ENCODE results near the gene INKA2.

INKA2 gene

GRCh38 chr1:111779546-111779945 is 40.4 kb upstream of the INKA2 start:
- H3F3A ChIP-seq (ENCODE audit: low read depth), result no peaks in the 10 kb centered on the region
- no peaks in the 10 kb centered on the region for H4K20me1 ChIP-seq (ENCODE audit: insufficient read depth, low read length, poor library complexity, severe bottlenecking)
- H3K4me1 ChIP-seq (ENCODE audit: insufficient read depth, low read length, poor library complexity, severe bottlenecking), result no peaks in the 10 kb centered on the region
- no peaks in the 10 kb centered on the region for H3K79me2 ChIP-seq (ENCODE audit: insufficient read depth, low read length)
- H3K9me2 ChIP-seq (replicated peaks; ENCODE audit: low read depth, low read length), result no peaks in the 10 kb centered on the region
- no peak overlapping the region for H3K4me2 ChIP-seq (ENCODE audit: low read depth, low read length, poor library complexity, severe bottlenecking)
- no peak overlapping the region for H3K4me3 ChIP-seq (ENCODE audit: low read length, poor library complexity, severe bottlenecking)
- H2AFZ ChIP-seq (ENCODE audit: low read length), result no peak overlapping the region
- no peaks in the 10 kb centered on the region for H3K9me3 ChIP-seq (ENCODE audit: insufficient read depth, low read depth, low read length)
- no peaks in the 10 kb centered on the region for H3K27me3 ChIP-seq (ENCODE audit: insufficient read depth, low read length, poor library complexity, severe bottlenecking)
- H3K36me3 ChIP-seq (ENCODE audit: insufficient read depth, low read length), result no peaks in the 10 kb centered on the region
- H3K9ac ChIP-seq (ENCODE audit: low read depth, low read length, poor library complexity, severe bottlenecking), result no peak overlapping the region
- TF ChIP-seq EZH2phosphoT487 (IDR thresholded peaks at IDR 0.05; ENCODE audit: borderline replicate concordance) (no peak), CTCF (conservative IDR thresholded peaks at IDR 0.05; ENCODE audit: low read length) (no peak)

DNA sequence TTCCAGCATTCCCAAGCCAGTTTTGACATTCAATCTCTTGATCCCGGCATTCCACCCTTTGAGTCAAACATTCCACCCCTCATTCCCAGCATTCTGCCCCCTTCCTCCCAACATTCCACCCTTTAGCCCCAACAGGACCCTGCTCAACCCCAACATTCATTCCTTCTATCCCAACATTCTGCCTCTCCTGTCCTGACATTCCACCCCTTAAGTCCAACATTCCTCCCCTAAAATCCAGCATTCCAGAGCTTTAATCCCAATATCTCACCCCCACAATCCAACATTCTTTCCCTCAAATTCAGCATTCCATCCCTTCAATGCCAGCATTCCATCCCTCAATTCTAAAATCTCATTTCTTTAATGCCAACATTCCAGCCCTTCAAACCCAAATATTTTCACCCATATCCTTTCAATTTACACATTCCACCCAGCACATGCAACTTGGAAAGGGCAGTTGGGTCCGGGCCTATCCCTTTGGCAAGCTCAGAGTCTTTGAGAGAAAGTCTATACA is 39.4 kb upstream of the INKA2 start:
- Histone ChIP-seq H3K9me3 (ENCODE audit: insufficient read depth, low read depth, low read length) (no peaks in the 10 kb centered on the region), H3K9me2 (replicated peaks; ENCODE audit: low read depth, low read length) (no peaks in the 10 kb centered on the region), H4K20me1 (ENCODE audit: insufficient read depth, low read length, poor library complexity, severe bottlenecking) (no peaks in the 10 kb centered on the region), H3F3A (ENCODE audit: low read depth) (no peaks in the 10 kb centered on the region), H2AFZ (ENCODE audit: low read length) (no peak overlapping the region), H3K9ac (ENCODE audit: low read depth, low read length, poor library complexity, severe bottlenecking) (no peak overlapping the region), H3K79me2 (ENCODE audit: insufficient read depth, low read length) (no peaks in the 10 kb centered on the region), H3K27me3 (ENCODE audit: insufficient read depth, low read length, poor library complexity, severe bottlenecking) (no peaks in the 10 kb centered on the region), H3K4me1 (ENCODE audit: insufficient read depth, low read length, poor library complexity, severe bottlenecking) (no peaks in the 10 kb centered on the region), H3K4me2 (ENCODE audit: low read depth, low read length, poor library complexity, severe bottlenecking) (no peak overlapping the region), H3K4me3 (ENCODE audit: low read length, poor library complexity, severe bottlenecking) (no peak overlapping the region), H3K36me3 (ENCODE audit: insufficient read depth, low read length) (no peaks in the 10 kb centered on the region)
- TF ChIP-seq EZH2phosphoT487 (IDR thresholded peaks at IDR 0.05; ENCODE audit: borderline replicate concordance) (no peak), CTCF (conservative IDR thresholded peaks at IDR 0.05; ENCODE audit: low read length) (no peak)

- no peak overlapping the region for H2AFZ ChIP-seq (ENCODE audit: low read length)
- H4K20me1 ChIP-seq (ENCODE audit: insufficient read depth, low read length, poor library complexity, severe bottlenecking), result no peaks in the 10 kb centered on the region
- H3K27me3 ChIP-seq (ENCODE audit: insufficient read depth, low read length, poor library complexity, severe bottlenecking), result no peaks in the 10 kb centered on the region
- no peaks in the 10 kb centered on the region for H3K9me3 ChIP-seq (ENCODE audit: insufficient read depth, low read depth, low read length)
- no peak overlapping the region for H3K4me3 ChIP-seq (ENCODE audit: low read length, poor library complexity, severe bottlenecking)
- H3K9me2 ChIP-seq (replicated peaks; ENCODE audit: low read depth, low read length), result no peaks in the 10 kb centered on the region
- no peaks in the 10 kb centered on the region for H3K79me2 ChIP-seq (ENCODE audit: insufficient read depth, low read length)
- TF ChIP-seq CTCF (conservative IDR thresholded peaks at IDR 0.05; ENCODE audit: low read length) (no peak), EZH2phosphoT487 (IDR thresholded peaks at IDR 0.05; ENCODE audit: borderline replicate concordance) (no peak)
- H3K4me2 ChIP-seq (ENCODE audit: low read depth, low read length, poor library complexity, severe bottlenecking), result no peak overlapping the region
- no peaks in the 10 kb centered on the region for H3K4me1 ChIP-seq (ENCODE audit: insufficient read depth, low read length, poor library complexity, severe bottlenecking)
- no peaks in the 10 kb centered on the region for H3F3A ChIP-seq (ENCODE audit: low read depth)
- no peaks in the 10 kb centered on the region for H3K36me3 ChIP-seq (ENCODE audit: insufficient read depth, low read length)
- H3K9ac ChIP-seq (ENCODE audit: low read depth, low read length, poor library complexity, severe bottlenecking), result no peak overlapping the region
Observed at GRCh38 chr1:111778066-111778465, 38.9 kb upstream of the INKA2 start.

Measured in Loucy (cell line).